ENCODE results near the gene MUC20. TPM values are rescaled to one million over a fixed set of nuclear protein-coding genes. Genes with fewer than 3 reads are reported as not detected.

Gene MUC20
- total and polyA plus RNA-seq, 9 of the 15 experiments (the other 6 are each of a cell fraction or from before 2014, with no cell fraction given): 0.03 to 0.23 (median 0.15) TPM; not detected in 3

DNA sequence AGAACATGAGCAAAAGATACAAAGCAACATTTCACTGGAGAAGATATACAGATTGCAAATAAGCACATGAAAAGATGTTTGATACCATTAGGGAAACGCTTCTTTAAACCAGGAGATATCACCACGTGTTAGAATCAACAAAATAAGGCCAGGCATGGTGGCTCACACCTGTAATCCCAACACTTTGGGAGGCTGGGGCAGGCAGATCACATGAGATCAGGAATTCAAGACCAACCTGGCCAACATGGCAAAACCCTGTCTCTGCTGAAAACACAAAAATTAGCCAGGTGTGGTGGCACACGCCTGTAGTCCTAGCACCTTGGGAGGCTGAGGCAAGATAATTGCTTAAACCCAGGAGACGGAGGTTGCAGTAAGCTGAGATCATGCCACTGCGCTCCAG is 20.5 kb upstream of the MUC20 start (continued):
- TF ChIP-seq ZNF354B (CRISPR knock-in tag; IDR thresholded peaks at IDR 0.05) (no peak), POLR2A (conservative IDR thresholded peaks at IDR 0.05) (peak; percentile 66; the same call in 1 of the 2 replicates), PML (IDR thresholded peaks at IDR 0.05; ENCODE audit: low read length) (0 out of 2 replicates have a peak, but pooled peaks have one; percentile 4), XRCC5 (IDR thresholded peaks at IDR 0.05; ENCODE audit: low read depth, low read length) (no peak), MYNN (IDR thresholded peaks at IDR 0.05) (peak; percentile 63), MYNN (CRISPR knock-in tag; IDR thresholded peaks at IDR 0.05) (no peak), PTBP1 (IDR thresholded peaks at IDR 0.05; ENCODE audit: low read depth, low read length) (no peak), HCFC1 (IDR thresholded peaks at IDR 0.05; ENCODE audit: low read depth, low read length) (no peak), EP300 (IDR thresholded peaks at IDR 0.05; ENCODE audit: low read length) (no peak), SMC3 (conservative IDR thresholded peaks at IDR 0.05; ENCODE audit: insufficient read depth, low read depth, low read length) (no peak), MCM5 (IDR thresholded peaks at IDR 0.05; ENCODE audit: low read depth) (no peak), ZNF212 (CRISPR knock-in tag; IDR thresholded peaks at IDR 0.05) (no peak), NFRKB (IDR thresholded peaks at IDR 0.05; ENCODE audit: low read depth) (no peak), MAFF (IDR thresholded peaks at IDR 0.05; ENCODE audit: low read length) (no peak), FOXK2 (conservative IDR thresholded peaks at IDR 0.05 in 1 of 2, IDR thresholded peaks at IDR 0.05 in 1 of 2; ENCODE audit: low read depth in 2 of 2) (no peak), SMARCE1 (IDR thresholded peaks at IDR 0.05) (no peak), ZNF699 (CRISPR knock-in tag; IDR thresholded peaks at IDR 0.05; ENCODE audit: insufficient replicate concordance) (no peak), RBFOX2 (IDR thresholded peaks at IDR 0.05; ENCODE audit: low read depth, low read length) (no peak), NFIC (IDR thresholded peaks at IDR 0.05) (no peak), POLR2B (IDR thresholded peaks at IDR 0.05; ENCODE audit: low read depth, partially characterized antibody) (peak; percentile 50), RAD21 (CRISPR knock-in tag; conservative IDR thresholded peaks at IDR 0.05 in 1 of 2, IDR thresholded peaks at IDR 0.05 in 1 of 2) (no peak), ZNF197 (CRISPR knock-in tag; IDR thresholded peaks at IDR 0.05; ENCODE audit: low read depth) (no peak), ZNF347 (CRISPR knock-in tag; IDR thresholded peaks at IDR 0.05; ENCODE audit: low read depth) (no peak), FOXA3 (CRISPR knock-in tag; conservative IDR thresholded peaks at IDR 0.05 in 1 of 2, IDR thresholded peaks at IDR 0.05 in 1 of 2) (no peak), ZFP1 (CRISPR knock-in tag; IDR thresholded peaks at IDR 0.05) (no peak), ZNF23 (CRISPR knock-in tag; IDR thresholded peaks at IDR 0.05) (no peak)
- TF ChIP-seq, protein P1, sequence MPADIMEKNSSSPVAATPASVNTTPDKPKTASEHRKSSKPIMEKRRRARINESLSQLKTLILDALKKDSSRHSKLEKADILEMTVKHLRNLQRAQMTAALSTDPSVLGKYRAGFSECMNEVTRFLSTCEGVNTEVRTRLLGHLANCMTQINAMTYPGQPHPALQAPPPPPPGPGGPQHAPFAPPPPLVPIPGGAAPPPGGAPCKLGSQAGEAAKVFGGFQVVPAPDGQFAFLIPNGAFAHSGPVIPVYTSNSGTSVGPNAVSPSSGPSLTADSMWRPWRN (IDR thresholded peaks at IDR 0.05; ENCODE audit: low read depth): no peak
- TF ChIP-seq, protein P2, sequence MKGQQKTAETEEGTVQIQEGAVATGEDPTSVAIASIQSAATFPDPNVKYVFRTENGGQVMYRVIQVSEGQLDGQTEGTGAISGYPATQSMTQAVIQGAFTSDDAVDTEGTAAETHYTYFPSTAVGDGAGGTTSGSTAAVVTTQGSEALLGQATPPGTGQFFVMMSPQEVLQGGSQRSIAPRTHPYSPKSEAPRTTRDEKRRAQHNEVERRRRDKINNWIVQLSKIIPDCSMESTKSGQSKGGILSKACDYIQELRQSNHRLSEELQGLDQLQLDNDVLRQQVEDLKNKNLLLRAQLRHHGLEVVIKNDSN (CRISPR knock-in tag; IDR thresholded peaks at IDR 0.05): no peak
- TF ChIP-seq, protein P3, sequence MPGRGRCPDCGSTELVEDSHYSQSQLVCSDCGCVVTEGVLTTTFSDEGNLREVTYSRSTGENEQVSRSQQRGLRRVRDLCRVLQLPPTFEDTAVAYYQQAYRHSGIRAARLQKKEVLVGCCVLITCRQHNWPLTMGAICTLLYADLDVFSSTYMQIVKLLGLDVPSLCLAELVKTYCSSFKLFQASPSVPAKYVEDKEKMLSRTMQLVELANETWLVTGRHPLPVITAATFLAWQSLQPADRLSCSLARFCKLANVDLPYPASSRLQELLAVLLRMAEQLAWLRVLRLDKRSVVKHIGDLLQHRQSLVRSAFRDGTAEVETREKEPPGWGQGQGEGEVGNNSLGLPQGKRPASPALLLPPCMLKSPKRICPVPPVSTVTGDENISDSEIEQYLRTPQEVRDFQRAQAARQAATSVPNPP (IDR thresholded peaks at IDR 0.05; ENCODE audit: borderline replicate concordance, insufficient read depth, insufficient read length): no peak
- TF ChIP-seq, protein P4, sequence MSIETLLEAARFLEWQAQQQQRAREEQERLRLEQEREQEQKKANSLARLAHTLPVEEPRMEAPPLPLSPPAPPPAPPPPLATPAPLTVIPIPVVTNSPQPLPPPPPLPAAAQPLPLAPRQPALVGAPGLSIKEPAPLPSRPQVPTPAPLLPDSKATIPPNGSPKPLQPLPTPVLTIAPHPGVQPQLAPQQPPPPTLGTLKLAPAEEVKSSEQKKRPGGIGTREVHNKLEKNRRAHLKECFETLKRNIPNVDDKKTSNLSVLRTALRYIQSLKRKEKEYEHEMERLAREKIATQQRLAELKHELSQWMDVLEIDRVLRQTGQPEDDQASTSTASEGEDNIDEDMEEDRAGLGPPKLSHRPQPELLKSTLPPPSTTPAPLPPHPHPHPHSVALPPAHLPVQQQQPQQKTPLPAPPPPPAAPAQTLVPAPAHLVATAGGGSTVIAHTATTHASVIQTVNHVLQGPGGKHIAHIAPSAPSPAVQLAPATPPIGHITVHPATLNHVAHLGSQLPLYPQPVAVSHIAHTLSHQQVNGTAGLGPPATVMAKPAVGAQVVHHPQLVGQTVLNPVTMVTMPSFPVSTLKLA (conservative IDR thresholded peaks at IDR 0.05): no peak
